Panc1 (cell line): ENCODE data around the gene CKAP2L. TPM values are rescaled to one million over a fixed set of nuclear protein-coding genes. Genes with fewer than 3 reads are reported as not detected.

Source experiments
- ATAC-seq: fragments of 200-7000 bp; cut with Tn5 transposase; 2 replicates; pipeline ENCODE4 v1.9.1; 2020; ENCODE audit warnings: mild to moderate bottlenecking, moderate library complexity
- BruUV-seq: library from RNA; stranded (reverse); fragments of 400-500 nt; replicated peaks from 2 replicates; lab custom pipeline; 2021; lab: Mats Ljungman, UMichigan
- CTCF ChIA-PET: fragments of 300-600 bp; sonication (Branson Sonifier 250); formaldehyde crosslinking; loops from one replicate; lab custom pipeline; 2022; ENCODE audit warnings: antibody characterized with exemption; lab: Charles Lee
- POLR2A ChIA-PET: fragments of 300-600 bp; sonication (Branson Sonifier 250); formaldehyde crosslinking; loops from one replicate; lab custom pipeline; 2022; ENCODE audit warnings: antibody characterized with exemption; lab: Charles Lee
- DNase-seq: peaks from one replicate; pipeline ENCODE4 v3.0.0-alpha.2; 2010; ENCODE audit warnings: low read depth, low spot score
- H3K27ac ChIP-seq: 2 replicates; pipeline ENCODE4 v1.5.1; 2011; ENCODE audit warnings: mild to moderate bottlenecking, low read length, inconsistent platforms
- H3K27me3 ChIP-seq: fragments of 200-500 bp; sonication (Bioruptor generic); 2 replicates; pipeline ENCODE4 v1.6.0; 2014; ENCODE audit warnings: low read length, inconsistent platforms; ENCODE audit not compliant: control insufficient read depth, insufficient read depth
- H3K36me3 ChIP-seq: fragments of 200-500 bp; sonication (Bioruptor generic); 2 replicates; pipeline ENCODE4 v1.5.1; 2014; ENCODE audit warnings: inconsistent platforms, mild to moderate bottlenecking, low read length, moderate library complexity; ENCODE audit not compliant: control insufficient read depth, insufficient read depth
- H3K4me1 ChIP-seq: 2 replicates; pipeline ENCODE4 v1.5.1; 2011; ENCODE audit warnings: inconsistent platforms, mild to moderate bottlenecking, low read length, moderate library complexity; ENCODE audit not compliant: control insufficient read depth, insufficient read depth
- H3K4me3 ChIP-seq, 2 experiments: 2 replicates each; pipeline ENCODE4 v1.5.1; 2011 to 2012; ENCODE audit warnings: low read depth in 2 of 2, low read length in 2 of 2, mild to moderate bottlenecking in 2 of 2, inconsistent platforms in 1 of 2, moderate library complexity in 1 of 2
- H3K9me3 ChIP-seq: fragments of 200-500 bp; sonication (Bioruptor generic); 2 replicates; pipeline ENCODE4 v1.5.1; 2014; ENCODE audit warnings: low read depth, mild to moderate bottlenecking, inconsistent platforms, low read length, moderate library complexity; ENCODE audit not compliant: control insufficient read depth, insufficient read depth
- CTCF ChIP-seq: fragments of 450-650 bp; IDR thresholded peaks from 2 replicates; pipeline ENCODE4 v1.5.1; 2017; ENCODE audit warnings: mild to moderate bottlenecking
- POLR2AphosphoS5 ChIP-seq: IDR thresholded peaks from 2 replicates; pipeline ENCODE4 v1.6.1; 2012; ENCODE audit warnings: mild to moderate bottlenecking, low read depth, low read length, moderate library complexity
- REST ChIP-seq, 2 experiments: IDR thresholded peaks; 2 replicates each; pipeline ENCODE4 v1.6.1; 2011 to 2012; ENCODE audit warnings: low read depth in 2 of 2, control low read depth in 1 of 2, low read length in 1 of 2, mild to moderate bottlenecking in 1 of 2, moderate library complexity in 1 of 2; ENCODE audit not compliant: insufficient read depth in 1 of 2
- SIN3A ChIP-seq: IDR thresholded peaks from 2 replicates; pipeline ENCODE4 v1.6.1; 2012; ENCODE audit warnings: low read depth, mild to moderate bottlenecking, low read length, moderate library complexity, borderline replicate concordance; ENCODE audit not compliant: insufficient read depth
- TCF7L2 ChIP-seq: IDR thresholded peaks from 2 replicates; pipeline ENCODE4 v1.6.1; 2011; ENCODE audit warnings: mild to moderate bottlenecking, low read depth, low read length, inconsistent platforms
- in situ Hi-C: cut with HindIII; loops from 2 replicates; pipeline ENCODE4 v1.10.0; 2016; ENCODE audit warnings: low sequenced_read_pairs, low pct_unique_long_range_greater_than_20kb
- intact Hi-C: fragments of 100-400 bp; cut with micrococcal nuclease; formaldehyde crosslinking; loops from one replicate; pipeline ENCODE4 v1.10.0; 2022; ENCODE audit not compliant: unreplicated experiment
- total RNA-seq: library from RNA; stranded (reverse); gene quantifications from one replicate; pipeline ENCODE4 v1.2.1, GENCODE V29; 2021; ENCODE audit not compliant: unreplicated experiment

Gene CKAP2L
- total RNA-seq, 1 experiment from 2014 or later: 27.0 TPM

GRCh38 chr2:112687522-112687921, 76.9 kb downstream of the CKAP2L start:
- H3K4me3 ChIP-seq: no peak overlapping the region
- H3K36me3 ChIP-seq: no peaks in the 10 kb centered on the region
- H3K9me3 ChIP-seq: no peaks in the 10 kb centered on the region
- TF ChIP-seq REST (IDR thresholded peaks at IDR 0.05; ENCODE audit: insufficient read depth in 1 of 2, low read depth in 2 of 2, low read length in 1 of 2) (no peak), TCF7L2 (no peak), SIN3A (no peak), CTCF (no peak), POLR2AphosphoS5 (no peak)
- H3K27me3 ChIP-seq: no peaks in the 10 kb centered on the region
- POLR2A ChIA-PET: no interaction called here
- H3K4me1 ChIP-seq: peaks cover 16% of the 10 kb centered on the region
- no peak overlapping the region for H3K27ac ChIP-seq
- DNase-seq (no peak), ATAC-seq (no peak)
- intact Hi-C loops: no loop called here
- BruUV-seq: no TSS peak
- CTCF ChIA-PET: no interaction called here
- in situ Hi-C loops: no loop called here

Other genes starting within 250 kb of the CKAP2L start
- 35.4 TPM for gene POLR1B, start 222.1 kb downstream of the CKAP2L start, total RNA-seq
- 46.7 TPM for gene CHCHD5, start 180.0 kb downstream of the CKAP2L start, total RNA-seq
- gene SLC20A1, start 118.7 kb downstream of the CKAP2L start, total RNA-seq: 72.0 TPM
- gene NT5DC4, start 43.6 kb downstream of the CKAP2L start, total RNA-seq: not detected
- not detected for gene IL1A, start 19.9 kb upstream of the CKAP2L start, total RNA-seq
- gene IL1B, start 72.2 kb upstream of the CKAP2L start, total RNA-seq: not detected
- not detected for gene IL37, start 146.6 kb upstream of the CKAP2L start, total RNA-seq
- not detected for gene IL36G, start 213.4 kb upstream of the CKAP2L start, total RNA-seq
- gene IL36A, start 240.8 kb upstream of the CKAP2L start, total RNA-seq: not detected